Endothelial cell (in vitro differentiated cells): ENCODE data around the gene C1orf167. TPM values are rescaled to one million over a fixed set of nuclear protein-coding genes. Genes with fewer than 3 reads are reported as not detected.

Experiments
- DNase-seq: peaks from one replicate; pipeline ENCODE4 v3.0.0; 2021; ENCODE audit warnings: low spot score
- H3K27ac Mint-ChIP-seq: one replicate; pipeline ENCODE4 v1.8.0; 2021; ENCODE audit warnings: mixed read lengths, inconsistent platforms; ENCODE audit not compliant: unreplicated experiment
- H3K27me3 Mint-ChIP-seq: one replicate; pipeline ENCODE4 v1.8.0; 2021; ENCODE audit warnings: mild to moderate bottlenecking, moderate library complexity, mixed read lengths, inconsistent platforms; ENCODE audit not compliant: unreplicated experiment
- H3K36me3 Mint-ChIP-seq: one replicate; pipeline ENCODE4 v1.8.0; 2021; ENCODE audit warnings: mild to moderate bottlenecking, low read depth, mixed read lengths, inconsistent platforms; ENCODE audit not compliant: unreplicated experiment
- H3K4me1 Mint-ChIP-seq: one replicate; pipeline ENCODE4 v1.8.0; 2021; ENCODE audit warnings: mild to moderate bottlenecking, mixed read lengths, inconsistent platforms; ENCODE audit not compliant: unreplicated experiment
- H3K4me3 Mint-ChIP-seq: one replicate; pipeline ENCODE4 v1.8.0; 2021; ENCODE audit warnings: mild to moderate bottlenecking, mixed read lengths, inconsistent platforms; ENCODE audit not compliant: unreplicated experiment
- H3K9me3 Mint-ChIP-seq: one replicate; pipeline ENCODE4 v1.8.0; 2021; ENCODE audit warnings: mixed read lengths, inconsistent platforms; ENCODE audit not compliant: unreplicated experiment
- CTCF ChIP-seq: fragments of 200-600 bp; sonication (generic); IDR thresholded peaks from one replicate; pipeline ENCODE4 v1.5.0; 2021; ENCODE audit warnings: antibody characterized with exemption; ENCODE audit not compliant: unreplicated experiment
- total RNA-seq: library from RNA; stranded (reverse); fragmentation: NEBNext Ultra II Directional; extraction: Animal tissue kit (Norgen Biotek cat#: 25700); gene quantifications from one replicate; pipeline ENCODE4 v1.2.1, GENCODE V29; 2021; ENCODE audit not compliant: unreplicated experiment

C1orf167 gene
- total RNA-seq, 1 donor from 2014 or later: 0.44 TPM

GRCh38 chr1:11741482-11741881, 20.5 kb upstream of the C1orf167 start:
- Mint-ChIP-seq H3K27me3 (peaks cover 4% of the 10 kb centered on the region), H3K4me1 (peaks cover 14% of the 10 kb centered on the region), H3K9me3 (no peaks in the 10 kb centered on the region), H3K4me3 (no peak overlapping the region), H3K27ac (no peak overlapping the region), H3K36me3 (peaks cover 1% of the 10 kb centered on the region)
- DNase-seq: no peak
- no peak for TF ChIP-seq CTCF

- Mint-ChIP-seq H3K27ac (no peak overlapping the region), H3K4me1 (peaks cover 12% of the 10 kb centered on the region)
- no peak for DNase-seq
Measured at GRCh38 chr1:11741919-11742558, 20.0 kb upstream of the C1orf167 start.

GRCh38 chr1:11744287-11744686, 17.7 kb upstream of the C1orf167 start:
- H3K36me3 Mint-ChIP-seq: peaks cover 6% of the 10 kb centered on the region
- H3K4me1 Mint-ChIP-seq: peaks cover 11% of the 10 kb centered on the region
- H3K4me3 Mint-ChIP-seq: no peak overlapping the region
- no peaks in the 10 kb centered on the region for H3K9me3 Mint-ChIP-seq
- no peak for DNase-seq
- no peak for TF ChIP-seq CTCF
- H3K27me3 Mint-ChIP-seq: peaks cover 2% of the 10 kb centered on the region
- no peak overlapping the region for H3K27ac Mint-ChIP-seq

More at GRCh38 chr1:11741919-11742558, 20.0 kb upstream of the C1orf167 start:
- Mint-ChIP-seq H3K36me3 (peaks cover 6% of the 10 kb centered on the region), H3K4me3 (no peak overlapping the region), H3K27me3 (peaks cover 4% of the 10 kb centered on the region), H3K9me3 (no peaks in the 10 kb centered on the region)
- TF ChIP-seq CTCF: no peak

- no peak overlapping the region for H3K27ac Mint-ChIP-seq
- no peak for DNase-seq
- H3K27me3 Mint-ChIP-seq: peaks cover 2% of the 10 kb centered on the region
- no peak for TF ChIP-seq CTCF
- H3K9me3 Mint-ChIP-seq: no peaks in the 10 kb centered on the region
- H3K4me3 Mint-ChIP-seq: no peak overlapping the region
- peaks cover 6% of the 10 kb centered on the region for H3K36me3 Mint-ChIP-seq
- H3K4me1 Mint-ChIP-seq: peaks cover 2% of the 10 kb centered on the region
Measured at GRCh38 chr1:11746092-11746491, 15.9 kb upstream of the C1orf167 start.

GRCh38 chr1:11746795-11747487, 15.1 kb upstream of the C1orf167 start:
- no peaks in the 10 kb centered on the region for H3K9me3 Mint-ChIP-seq
- H3K27ac Mint-ChIP-seq: no peak overlapping the region
- H3K4me1 Mint-ChIP-seq: no peaks in the 10 kb centered on the region
- TF ChIP-seq CTCF: no peak
- DNase-seq: no peak
- H3K4me3 Mint-ChIP-seq: no peak overlapping the region
- H3K27me3 Mint-ChIP-seq: peaks cover 2% of the 10 kb centered on the region
- peaks cover 6% of the 10 kb centered on the region for H3K36me3 Mint-ChIP-seq
